ENCODE measurements around the gene TENT5D. TPM values are rescaled to one million over a fixed set of nuclear protein-coding genes. Genes with fewer than 3 reads are reported as not detected.
"Not testable (repeated sequence)": the region's sequence is repeated elsewhere in the genome, so short reads cannot be mapped to it uniquely, and the experiment has no call there.

Gene TENT5D
- total RNA-seq = not detected

- no peaks in the 10 kb centered on the region for H3K9me3 ChIP-seq
- ATAC-seq = no peak
- no peak within 1 kb of the TSS for H3K27ac ChIP-seq
- no peaks in the 10 kb centered on the region for H3K27me3 ChIP-seq
- no peaks in the 10 kb centered on the region for H3K36me3 ChIP-seq
- no peak for TF ChIP-seq POLR2AphosphoS5 (IDR thresholded peaks at IDR 0.05)
- no peak for TF ChIP-seq EP300 (IDR thresholded peaks at IDR 0.05)
- TF ChIP-seq, protein P1, sequence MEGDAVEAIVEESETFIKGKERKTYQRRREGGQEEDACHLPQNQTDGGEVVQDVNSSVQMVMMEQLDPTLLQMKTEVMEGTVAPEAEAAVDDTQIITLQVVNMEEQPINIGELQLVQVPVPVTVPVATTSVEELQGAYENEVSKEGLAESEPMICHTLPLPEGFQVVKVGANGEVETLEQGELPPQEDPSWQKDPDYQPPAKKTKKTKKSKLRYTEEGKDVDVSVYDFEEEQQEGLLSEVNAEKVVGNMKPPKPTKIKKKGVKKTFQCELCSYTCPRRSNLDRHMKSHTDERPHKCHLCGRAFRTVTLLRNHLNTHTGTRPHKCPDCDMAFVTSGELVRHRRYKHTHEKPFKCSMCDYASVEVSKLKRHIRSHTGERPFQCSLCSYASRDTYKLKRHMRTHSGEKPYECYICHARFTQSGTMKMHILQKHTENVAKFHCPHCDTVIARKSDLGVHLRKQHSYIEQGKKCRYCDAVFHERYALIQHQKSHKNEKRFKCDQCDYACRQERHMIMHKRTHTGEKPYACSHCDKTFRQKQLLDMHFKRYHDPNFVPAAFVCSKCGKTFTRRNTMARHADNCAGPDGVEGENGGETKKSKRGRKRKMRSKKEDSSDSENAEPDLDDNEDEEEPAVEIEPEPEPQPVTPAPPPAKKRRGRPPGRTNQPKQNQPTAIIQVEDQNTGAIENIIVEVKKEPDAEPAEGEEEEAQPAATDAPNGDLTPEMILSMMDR (IDR thresholded peaks at IDR 0.05) = no peak
- no peak for TF ChIP-seq POLR2A (IDR thresholded peaks at IDR 0.05)
- no peaks in the 10 kb centered on the region for H3K4me1 ChIP-seq
- no peak within 1 kb of the TSS for H3K4me3 ChIP-seq
Measured at GRCh38 chrX:80420147-80420546, at the start of gene TENT5D. Gene TENT5D, plus strand, starts transcription at chrX:80420447. Its CDS starts 22,093 bp downstream, at chrX:80442540.

DNA sequence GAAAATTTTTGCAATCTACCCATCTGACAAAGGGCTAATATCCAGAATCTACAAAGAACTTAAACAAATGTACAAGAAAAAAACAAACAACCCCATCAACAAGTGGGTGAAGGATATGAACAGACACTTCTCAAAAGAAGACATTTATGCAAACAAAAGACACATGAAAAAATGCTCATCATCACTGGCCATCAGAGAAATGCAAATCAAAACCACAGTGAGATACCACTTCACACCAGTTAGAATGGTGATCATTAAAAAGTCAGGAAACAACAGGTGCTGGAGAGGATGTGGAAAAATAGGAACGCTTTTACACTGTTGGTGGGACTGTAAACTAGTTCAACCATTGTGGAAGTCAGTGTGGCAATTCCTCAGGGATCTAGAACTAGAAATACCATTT is 34.6 kb upstream of the TENT5D start:
- not testable (repeated sequence) for ATAC-seq, H3K9me3 ChIP-seq, H3K27me3 ChIP-seq, H3K4me1 ChIP-seq, H3K27ac ChIP-seq, H3K4me3 ChIP-seq, H3K36me3 ChIP-seq
- 80 to 100% methylated on average over 1 of the region's 1 CpG for WGBS, 2 donors (ENCODE audit: low coverage in 1 of 2)

- no peaks in the 10 kb centered on the region for H3K4me1 ChIP-seq
- no peaks in the 10 kb centered on the region for H3K27me3 ChIP-seq
- no peak for TF ChIP-seq EP300 (IDR thresholded peaks at IDR 0.05)
- TF ChIP-seq POLR2A (IDR thresholded peaks at IDR 0.05) = no peak
- no peak for TF ChIP-seq POLR2AphosphoS5 (IDR thresholded peaks at IDR 0.05)
- TF ChIP-seq, protein P1 (IDR thresholded peaks at IDR 0.05) = no peak
- WGBS, 2 donors (ENCODE audit: low coverage in 1 of 2) = no CpG with 5 or more reads among the region's 1 CpG
- H3K36me3 ChIP-seq = no peaks in the 10 kb centered on the region
- no peak overlapping the region for H3K4me3 ChIP-seq
- H3K9me3 ChIP-seq = no peaks in the 10 kb centered on the region
- H3K27ac ChIP-seq = no peak overlapping the region
- ATAC-seq = no peak
Measured at GRCh38 chrX:80388206-80388605, 32.0 kb upstream of the TENT5D start.

DNA sequence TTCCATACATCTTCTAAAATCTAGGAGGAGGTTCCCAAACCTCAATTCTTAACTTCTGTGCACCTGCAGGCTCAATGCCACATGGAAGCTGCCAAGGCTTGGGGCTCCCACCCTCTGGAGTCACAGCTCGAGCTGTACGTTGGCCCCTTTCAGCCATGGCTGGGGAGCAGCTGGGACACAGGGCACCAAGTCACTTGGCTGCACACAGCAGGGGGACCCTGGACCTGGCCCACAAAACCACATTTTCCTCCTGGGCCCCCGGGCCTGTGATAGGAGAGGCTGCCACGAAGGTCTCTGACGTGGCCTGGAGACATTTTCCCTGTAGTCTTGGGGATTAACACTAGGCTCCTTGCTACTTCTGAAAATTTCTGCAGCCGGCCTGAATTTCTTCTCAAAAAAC is 8.2 kb upstream of the TENT5D start:
- no peak for ATAC-seq
- TF ChIP-seq EP300 (IDR thresholded peaks at IDR 0.05) (no peak), POLR2A (IDR thresholded peaks at IDR 0.05) (no peak), POLR2AphosphoS5 (IDR thresholded peaks at IDR 0.05) (no peak)
- TF ChIP-seq, protein P1 (IDR thresholded peaks at IDR 0.05) = no peak
- H3K9me3 ChIP-seq = no peaks in the 10 kb centered on the region
- no peaks in the 10 kb centered on the region for H3K4me1 ChIP-seq
- no CpG with 5 or more reads among the region's 6 CpGs for WGBS, 2 donors (ENCODE audit: low coverage in 1 of 2)
- H3K4me3 ChIP-seq = no peak overlapping the region
- no peaks in the 10 kb centered on the region for H3K36me3 ChIP-seq
- H3K27me3 ChIP-seq = no peaks in the 10 kb centered on the region
- H3K27ac ChIP-seq = no peak overlapping the region

- no peak for ATAC-seq
- no peaks in the 10 kb centered on the region for H3K9me3 ChIP-seq
- H3K4me3 ChIP-seq = no peak overlapping the region
- no peaks in the 10 kb centered on the region for H3K36me3 ChIP-seq
- 47 to 86% methylated on average over 1 to 3 of the region's 3 CpGs for WGBS, 2 donors (ENCODE audit: low coverage in 1 of 2)
- H3K4me1 ChIP-seq = no peaks in the 10 kb centered on the region
- TF ChIP-seq, protein P1 (IDR thresholded peaks at IDR 0.05) = no peak
- TF ChIP-seq POLR2AphosphoS5 (IDR thresholded peaks at IDR 0.05) (no peak), EP300 (IDR thresholded peaks at IDR 0.05) (no peak), POLR2A (IDR thresholded peaks at IDR 0.05) (no peak)
- no peak overlapping the region for H3K27ac ChIP-seq
- no peaks in the 10 kb centered on the region for H3K27me3 ChIP-seq
Measured at GRCh38 chrX:80423000-80423399, 2.8 kb downstream of the TENT5D start.

DNA sequence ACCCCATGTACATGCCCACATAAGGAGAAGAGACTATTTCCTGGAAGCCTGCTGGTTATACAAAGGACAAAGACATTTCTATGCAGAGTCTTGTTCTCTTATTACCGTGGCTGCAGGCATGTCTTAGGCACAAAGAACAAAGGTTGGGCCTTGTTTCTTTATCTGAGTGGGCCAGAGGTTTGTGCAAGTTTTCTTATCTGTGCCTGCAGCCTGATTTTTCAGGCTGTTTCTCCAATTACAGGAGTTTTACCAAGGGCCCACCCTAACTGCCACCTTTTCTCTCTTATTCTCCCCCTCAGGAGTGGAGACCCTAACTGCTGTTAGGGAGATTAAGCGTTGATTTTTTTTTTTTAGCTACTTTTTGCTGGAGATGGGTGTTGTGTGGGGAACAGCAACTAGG is 3.5 kb downstream of the TENT5D start:
- no peak overlapping the region for H3K4me3 ChIP-seq
- H3K9me3 ChIP-seq = no peaks in the 10 kb centered on the region
- 75% methylated on average over 2 of the region's 2 CpGs; no CpG with 5 or more reads in 1 of the 2 donors for WGBS, 2 donors (ENCODE audit: low coverage in 1 of 2)
- H3K4me1 ChIP-seq = no peaks in the 10 kb centered on the region
- no peaks in the 10 kb centered on the region for H3K27me3 ChIP-seq
- H3K27ac ChIP-seq = no peak overlapping the region
- no peaks in the 10 kb centered on the region for H3K36me3 ChIP-seq
- no peak for ATAC-seq
- TF ChIP-seq POLR2AphosphoS5 (IDR thresholded peaks at IDR 0.05) (no peak), EP300 (IDR thresholded peaks at IDR 0.05) (no peak), POLR2A (IDR thresholded peaks at IDR 0.05) (no peak)
- TF ChIP-seq, protein P1 (IDR thresholded peaks at IDR 0.05) = no peak
